K562 (cell line): ENCODE data around the gene LZTS3. TPM values are rescaled to one million over a fixed set of nuclear protein-coding genes. Genes with fewer than 3 reads are reported as not detected.

ENCODE experiments used
- KAT8 ChIP-seq: fragments of 450-650 bp; IDR thresholded peaks from 2 replicates; pipeline ENCODE4 v1.6.1; 2016; ENCODE audit warnings: low read depth, mild to moderate bottlenecking
- POLR2H ChIP-seq: IDR thresholded peaks from 2 replicates; pipeline ENCODE4 v1.6.1; 2016; ENCODE audit warnings: missing genetic modification characterization, low read depth, mild to moderate bottlenecking, control low read depth, missing compliant biosample characterization, moderate library complexity
- RFX1 ChIP-seq: fragments of 450-650 bp; IDR thresholded peaks from 2 replicates; pipeline ENCODE4 v1.6.1; 2016; ENCODE audit warnings: mild to moderate bottlenecking, moderate library complexity
- ZNF175 ChIP-seq: fragments of 200-800 bp; sonication (Bioruptor generic); IDR thresholded peaks from 2 replicates; pipeline ENCODE4 v1.6.1; 2016; ENCODE audit warnings: low read depth, mild to moderate bottlenecking, missing genetic modification characterization, missing compliant biosample characterization
- polyA plus RNA-seq, 8 experiments: library from polyadenylated mRNA; depleted of rRNA in 4 of 8; stranded (reverse) in 5 of 8; unstranded in 3 of 8; fragments of >200 nt; fragmentation: Nextera tagmentation in 2 of 8; fragmentation: Illumina TruSeq in 1 of 8; extraction: Ambion mirVana in 2 of 8; extraction: Trizol in 1 of 8; gene quantifications; 2 replicates each; pipeline versions ENCODE4 v1.2.1 to v1.2.3, GENCODE V29; 2011 to 2014; ENCODE audit warnings: inconsistent platforms in 1 of 8, missing spikeins in 1 of 8
- total RNA-seq, 7 experiments: library from RNA; depleted of rRNA in 6 of 7; stranded (reverse); fragments of >200 nt in 6 of 7; fragmentation: Illumina TruSeq in 2 of 7; extraction: Trizol in 2 of 7; gene quantifications; 2 replicates each; pipeline versions ENCODE4 v1.2.1 to v1.2.3, GENCODE V29; 2011 to 2021; ENCODE audit warnings: low replicate concordance in 1 of 7
- TF ChIP-seq, protein P1 (sequence below): fragments of 200-600 bp; sonication (generic); IDR thresholded peaks from one replicate; pipeline ENCODE4 v1.6.1; 2012; ENCODE audit warnings: mild to moderate bottlenecking, low read depth, low read length, inconsistent platforms

Gene LZTS3
- total and polyA plus RNA-seq, 9 of the 15 experiments (the other 6 are each of a cell fraction or from before 2014, with no cell fraction given): 0.07 to 2.9 (median 2.0) TPM

DNA sequence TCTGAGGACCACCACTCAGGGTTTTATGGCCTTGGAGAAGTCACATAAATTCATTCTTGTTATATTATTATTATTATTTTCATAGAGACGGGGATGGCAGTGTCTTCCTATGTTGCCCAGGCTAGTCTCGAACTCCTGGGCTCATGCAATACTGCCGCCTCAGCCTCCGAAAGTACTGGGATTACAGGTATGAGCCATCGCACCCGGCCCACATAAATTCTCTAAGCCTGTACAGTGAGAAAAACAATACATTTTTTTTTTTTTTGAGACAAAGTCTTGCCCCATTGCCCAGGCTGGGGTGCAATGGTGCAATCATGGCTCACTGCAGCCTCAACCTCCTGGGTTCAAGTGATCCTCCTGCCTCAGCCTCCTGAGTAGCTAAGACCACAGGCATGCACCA is 12.9 kb downstream of the LZTS3 start (continued):
- TF ChIP-seq, protein P1, sequence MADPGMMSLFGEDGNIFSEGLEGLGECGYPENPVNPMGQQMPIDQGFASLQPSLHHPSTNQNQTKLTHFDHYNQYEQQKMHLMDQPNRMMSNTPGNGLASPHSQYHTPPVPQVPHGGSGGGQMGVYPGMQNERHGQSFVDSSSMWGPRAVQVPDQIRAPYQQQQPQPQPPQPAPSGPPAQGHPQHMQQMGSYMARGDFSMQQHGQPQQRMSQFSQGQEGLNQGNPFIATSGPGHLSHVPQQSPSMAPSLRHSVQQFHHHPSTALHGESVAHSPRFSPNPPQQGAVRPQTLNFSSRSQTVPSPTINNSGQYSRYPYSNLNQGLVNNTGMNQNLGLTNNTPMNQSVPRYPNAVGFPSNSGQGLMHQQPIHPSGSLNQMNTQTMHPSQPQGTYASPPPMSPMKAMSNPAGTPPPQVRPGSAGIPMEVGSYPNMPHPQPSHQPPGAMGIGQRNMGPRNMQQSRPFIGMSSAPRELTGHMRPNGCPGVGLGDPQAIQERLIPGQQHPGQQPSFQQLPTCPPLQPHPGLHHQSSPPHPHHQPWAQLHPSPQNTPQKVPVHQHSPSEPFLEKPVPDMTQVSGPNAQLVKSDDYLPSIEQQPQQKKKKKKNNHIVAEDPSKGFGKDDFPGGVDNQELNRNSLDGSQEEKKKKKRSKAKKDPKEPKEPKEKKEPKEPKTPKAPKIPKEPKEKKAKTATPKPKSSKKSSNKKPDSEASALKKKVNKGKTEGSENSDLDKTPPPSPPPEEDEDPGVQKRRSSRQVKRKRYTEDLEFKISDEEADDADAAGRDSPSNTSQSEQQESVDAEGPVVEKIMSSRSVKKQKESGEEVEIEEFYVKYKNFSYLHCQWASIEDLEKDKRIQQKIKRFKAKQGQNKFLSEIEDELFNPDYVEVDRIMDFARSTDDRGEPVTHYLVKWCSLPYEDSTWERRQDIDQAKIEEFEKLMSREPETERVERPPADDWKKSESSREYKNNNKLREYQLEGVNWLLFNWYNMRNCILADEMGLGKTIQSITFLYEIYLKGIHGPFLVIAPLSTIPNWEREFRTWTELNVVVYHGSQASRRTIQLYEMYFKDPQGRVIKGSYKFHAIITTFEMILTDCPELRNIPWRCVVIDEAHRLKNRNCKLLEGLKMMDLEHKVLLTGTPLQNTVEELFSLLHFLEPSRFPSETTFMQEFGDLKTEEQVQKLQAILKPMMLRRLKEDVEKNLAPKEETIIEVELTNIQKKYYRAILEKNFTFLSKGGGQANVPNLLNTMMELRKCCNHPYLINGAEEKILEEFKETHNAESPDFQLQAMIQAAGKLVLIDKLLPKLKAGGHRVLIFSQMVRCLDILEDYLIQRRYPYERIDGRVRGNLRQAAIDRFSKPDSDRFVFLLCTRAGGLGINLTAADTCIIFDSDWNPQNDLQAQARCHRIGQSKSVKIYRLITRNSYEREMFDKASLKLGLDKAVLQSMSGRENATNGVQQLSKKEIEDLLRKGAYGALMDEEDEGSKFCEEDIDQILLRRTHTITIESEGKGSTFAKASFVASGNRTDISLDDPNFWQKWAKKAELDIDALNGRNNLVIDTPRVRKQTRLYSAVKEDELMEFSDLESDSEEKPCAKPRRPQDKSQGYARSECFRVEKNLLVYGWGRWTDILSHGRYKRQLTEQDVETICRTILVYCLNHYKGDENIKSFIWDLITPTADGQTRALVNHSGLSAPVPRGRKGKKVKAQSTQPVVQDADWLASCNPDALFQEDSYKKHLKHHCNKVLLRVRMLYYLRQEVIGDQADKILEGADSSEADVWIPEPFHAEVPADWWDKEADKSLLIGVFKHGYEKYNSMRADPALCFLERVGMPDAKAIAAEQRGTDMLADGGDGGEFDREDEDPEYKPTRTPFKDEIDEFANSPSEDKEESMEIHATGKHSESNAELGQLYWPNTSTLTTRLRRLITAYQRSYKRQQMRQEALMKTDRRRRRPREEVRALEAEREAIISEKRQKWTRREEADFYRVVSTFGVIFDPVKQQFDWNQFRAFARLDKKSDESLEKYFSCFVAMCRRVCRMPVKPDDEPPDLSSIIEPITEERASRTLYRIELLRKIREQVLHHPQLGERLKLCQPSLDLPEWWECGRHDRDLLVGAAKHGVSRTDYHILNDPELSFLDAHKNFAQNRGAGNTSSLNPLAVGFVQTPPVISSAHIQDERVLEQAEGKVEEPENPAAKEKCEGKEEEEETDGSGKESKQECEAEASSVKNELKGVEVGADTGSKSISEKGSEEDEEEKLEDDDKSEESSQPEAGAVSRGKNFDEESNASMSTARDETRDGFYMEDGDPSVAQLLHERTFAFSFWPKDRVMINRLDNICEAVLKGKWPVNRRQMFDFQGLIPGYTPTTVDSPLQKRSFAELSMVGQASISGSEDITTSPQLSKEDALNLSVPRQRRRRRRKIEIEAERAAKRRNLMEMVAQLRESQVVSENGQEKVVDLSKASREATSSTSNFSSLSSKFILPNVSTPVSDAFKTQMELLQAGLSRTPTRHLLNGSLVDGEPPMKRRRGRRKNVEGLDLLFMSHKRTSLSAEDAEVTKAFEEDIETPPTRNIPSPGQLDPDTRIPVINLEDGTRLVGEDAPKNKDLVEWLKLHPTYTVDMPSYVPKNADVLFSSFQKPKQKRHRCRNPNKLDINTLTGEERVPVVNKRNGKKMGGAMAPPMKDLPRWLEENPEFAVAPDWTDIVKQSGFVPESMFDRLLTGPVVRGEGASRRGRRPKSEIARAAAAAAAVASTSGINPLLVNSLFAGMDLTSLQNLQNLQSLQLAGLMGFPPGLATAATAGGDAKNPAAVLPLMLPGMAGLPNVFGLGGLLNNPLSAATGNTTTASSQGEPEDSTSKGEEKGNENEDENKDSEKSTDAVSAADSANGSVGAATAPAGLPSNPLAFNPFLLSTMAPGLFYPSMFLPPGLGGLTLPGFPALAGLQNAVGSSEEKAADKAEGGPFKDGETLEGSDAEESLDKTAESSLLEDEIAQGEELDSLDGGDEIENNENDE: no peak
- TF ChIP-seq ZNF175 (CRISPR knock-in tag) (no peak), RFX1 (no peak), KAT8 (no peak), POLR2H (tag) (no peak)
